Prostate gland (tissue), 2 donors: Measurements from ENCODE around the gene DGKQ.

Experiments
- POLR2A ChIP-seq: fragments of 450-650 bp; IDR thresholded peaks from one replicate; pipeline ENCODE4 v1.6.1; 2016; ENCODE audit warnings: antibody characterized with exemption, mild to moderate bottlenecking
- POLR2AphosphoS5 ChIP-seq: sonication (generic); formaldehyde crosslinking; IDR thresholded peaks from one replicate; pipeline ENCODE4 v1.6.1; 2017; ENCODE audit warnings: antibody characterized with exemption
- TF ChIP-seq, protein P1 (sequence below), 4 experiments: fragments of 200-600 bp in 2 of 4; fragments of 450-650 bp in 2 of 4; sonication (generic) in 2 of 4; IDR thresholded peaks; 1 replicate in 3 of 4; 2 replicates in 1 of 4; pipeline ENCODE4 v1.5.1; 2016 to 2019; ENCODE audit warnings: antibody characterized with exemption in 4 of 4, mild to moderate bottlenecking in 2 of 4, moderate library complexity in 2 of 4

DNA sequence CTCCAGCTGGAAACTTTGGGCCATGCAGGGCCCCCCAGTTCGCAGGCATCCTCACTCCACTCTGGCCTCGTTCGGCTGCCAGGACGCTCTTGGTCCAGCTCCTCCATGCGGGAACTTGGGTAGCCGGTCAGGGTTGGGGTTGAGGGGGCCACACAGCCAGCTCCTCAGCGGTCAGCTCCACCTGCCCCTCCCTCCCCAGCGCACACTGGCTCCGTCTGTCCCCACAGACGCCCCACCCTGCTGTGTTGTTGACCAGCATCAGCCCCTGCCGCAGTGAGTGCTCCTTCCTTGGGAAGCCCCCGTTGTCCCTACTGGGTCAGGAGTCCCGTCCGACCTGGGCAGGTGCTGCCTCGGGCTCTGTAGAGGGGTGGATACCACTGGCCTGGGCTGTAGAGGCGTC, 43.8 kb upstream of the DGKQ start:
- TF ChIP-seq, protein P1, sequence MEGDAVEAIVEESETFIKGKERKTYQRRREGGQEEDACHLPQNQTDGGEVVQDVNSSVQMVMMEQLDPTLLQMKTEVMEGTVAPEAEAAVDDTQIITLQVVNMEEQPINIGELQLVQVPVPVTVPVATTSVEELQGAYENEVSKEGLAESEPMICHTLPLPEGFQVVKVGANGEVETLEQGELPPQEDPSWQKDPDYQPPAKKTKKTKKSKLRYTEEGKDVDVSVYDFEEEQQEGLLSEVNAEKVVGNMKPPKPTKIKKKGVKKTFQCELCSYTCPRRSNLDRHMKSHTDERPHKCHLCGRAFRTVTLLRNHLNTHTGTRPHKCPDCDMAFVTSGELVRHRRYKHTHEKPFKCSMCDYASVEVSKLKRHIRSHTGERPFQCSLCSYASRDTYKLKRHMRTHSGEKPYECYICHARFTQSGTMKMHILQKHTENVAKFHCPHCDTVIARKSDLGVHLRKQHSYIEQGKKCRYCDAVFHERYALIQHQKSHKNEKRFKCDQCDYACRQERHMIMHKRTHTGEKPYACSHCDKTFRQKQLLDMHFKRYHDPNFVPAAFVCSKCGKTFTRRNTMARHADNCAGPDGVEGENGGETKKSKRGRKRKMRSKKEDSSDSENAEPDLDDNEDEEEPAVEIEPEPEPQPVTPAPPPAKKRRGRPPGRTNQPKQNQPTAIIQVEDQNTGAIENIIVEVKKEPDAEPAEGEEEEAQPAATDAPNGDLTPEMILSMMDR (IDR thresholded peaks at IDR 0.05), result no peak
- TF ChIP-seq POLR2A (no peak), POLR2AphosphoS5 (no peak)
